Stomach (tissue), 4 donors: ENCODE data around the gene DNAI4.

Experiments used
- CTCF ChIP-seq, 7 experiments: fragments of 450-650 bp in 4 of 7; fragments of 200-600 bp in 3 of 7; sonication (generic) in 3 of 7; IDR thresholded peaks; one replicate each; pipeline ENCODE4 v1.5.1; 2016 to 2019; ENCODE audit warnings: antibody characterized with exemption in 7 of 7, control low read depth in 2 of 7, mild to moderate bottlenecking in 1 of 7
- POLR2AphosphoS5 ChIP-seq, 3 donors: sonication (generic); formaldehyde crosslinking; IDR thresholded peaks; one replicate each; pipeline ENCODE4 v1.6.1; 2016; ENCODE audit warnings: antibody characterized with exemption in 3 of 3

- TF ChIP-seq CTCF (IDR thresholded peaks at IDR 0.05) = no peak
- TF ChIP-seq POLR2AphosphoS5 (IDR thresholded peaks at IDR 0.05) = no peak
These were observed 145.7 kb downstream of the DNAI4 start for GRCh38 chr1:66778969-66779368.
